GM12874 (cell line): ENCODE data around the gene OR4Q3.
"Not testable (repeated sequence)": the region's sequence is repeated elsewhere in the genome, so short reads cannot be mapped to it uniquely, and the experiment has no call there.

Experiments used
- TF ChIP-seq, protein P1 (sequence below): IDR thresholded peaks from 2 replicates; pipeline ENCODE4 v1.5.1; 2011; ENCODE audit warnings: low read depth, mild to moderate bottlenecking, control low read depth, low read length, moderate library complexity; ENCODE audit not compliant: insufficient read depth

Gene OR4Q3

DNA sequence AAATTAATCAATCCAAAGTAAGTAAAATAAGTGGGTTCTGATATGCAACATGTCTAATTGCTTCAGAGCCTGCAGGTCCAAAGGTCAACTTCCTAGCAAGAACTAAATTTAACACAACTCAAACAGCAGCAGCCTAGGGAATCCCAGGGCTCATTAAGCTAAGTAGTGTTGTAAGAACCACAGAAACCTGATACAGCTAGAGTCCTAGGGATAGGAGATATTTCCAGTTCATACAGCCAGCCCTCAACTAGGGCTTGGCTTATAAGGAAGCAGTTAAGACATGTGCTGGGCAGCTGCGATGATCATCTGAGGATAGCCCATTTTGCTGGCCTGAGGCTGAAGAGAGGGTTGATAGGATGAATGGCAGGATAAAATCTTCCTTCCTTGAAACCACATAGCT is at the start of gene OR4Q3:
Gene OR4Q3, plus strand, starts transcription at position 316 of the 400 bp plus-strand sequence.
- TF ChIP-seq, protein P1, sequence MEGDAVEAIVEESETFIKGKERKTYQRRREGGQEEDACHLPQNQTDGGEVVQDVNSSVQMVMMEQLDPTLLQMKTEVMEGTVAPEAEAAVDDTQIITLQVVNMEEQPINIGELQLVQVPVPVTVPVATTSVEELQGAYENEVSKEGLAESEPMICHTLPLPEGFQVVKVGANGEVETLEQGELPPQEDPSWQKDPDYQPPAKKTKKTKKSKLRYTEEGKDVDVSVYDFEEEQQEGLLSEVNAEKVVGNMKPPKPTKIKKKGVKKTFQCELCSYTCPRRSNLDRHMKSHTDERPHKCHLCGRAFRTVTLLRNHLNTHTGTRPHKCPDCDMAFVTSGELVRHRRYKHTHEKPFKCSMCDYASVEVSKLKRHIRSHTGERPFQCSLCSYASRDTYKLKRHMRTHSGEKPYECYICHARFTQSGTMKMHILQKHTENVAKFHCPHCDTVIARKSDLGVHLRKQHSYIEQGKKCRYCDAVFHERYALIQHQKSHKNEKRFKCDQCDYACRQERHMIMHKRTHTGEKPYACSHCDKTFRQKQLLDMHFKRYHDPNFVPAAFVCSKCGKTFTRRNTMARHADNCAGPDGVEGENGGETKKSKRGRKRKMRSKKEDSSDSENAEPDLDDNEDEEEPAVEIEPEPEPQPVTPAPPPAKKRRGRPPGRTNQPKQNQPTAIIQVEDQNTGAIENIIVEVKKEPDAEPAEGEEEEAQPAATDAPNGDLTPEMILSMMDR: no peak

DNA sequence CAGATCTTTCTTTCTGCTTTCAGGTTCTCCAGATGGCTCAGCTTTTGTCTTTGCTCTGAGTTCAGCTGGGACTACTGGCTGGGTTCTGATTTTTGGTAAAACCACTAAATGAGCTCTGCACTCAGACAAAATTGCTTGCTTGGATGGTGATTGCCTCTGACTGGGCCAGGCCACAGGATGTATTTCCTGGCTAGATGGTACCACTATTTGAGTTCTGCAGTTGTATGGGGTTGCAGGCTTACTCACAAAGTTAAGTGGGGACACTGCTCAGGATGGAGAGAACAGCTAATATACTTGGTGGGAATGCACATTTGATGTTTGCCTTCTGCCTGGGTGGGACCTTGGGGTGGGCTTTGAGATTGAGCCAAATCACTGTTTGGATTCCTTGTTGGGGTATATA is 14.0 kb upstream of the OR4Q3 start:
- TF ChIP-seq, protein P1: no peak

DNA sequence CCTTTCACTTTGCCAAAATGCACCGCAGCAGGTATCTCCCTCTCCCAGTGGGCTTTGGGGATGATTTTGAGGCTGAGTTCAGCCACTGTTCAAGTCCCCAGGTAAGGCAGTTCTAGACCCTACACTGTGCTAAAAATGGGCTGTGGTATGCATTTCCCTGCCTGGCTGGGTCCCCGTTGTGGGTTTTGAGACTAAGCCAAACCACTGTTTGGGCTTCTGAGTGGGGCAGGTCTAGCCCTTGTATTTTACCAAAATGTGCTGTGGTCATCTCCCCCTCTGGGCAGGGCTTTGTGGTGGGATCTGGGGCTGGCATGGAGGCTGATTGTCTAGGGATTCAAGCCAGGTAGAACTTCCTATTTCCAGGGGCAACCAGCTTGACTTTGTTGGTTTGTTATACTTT is 13.6 kb upstream of the OR4Q3 start:
- TF ChIP-seq, protein P1: no peak

DNA sequence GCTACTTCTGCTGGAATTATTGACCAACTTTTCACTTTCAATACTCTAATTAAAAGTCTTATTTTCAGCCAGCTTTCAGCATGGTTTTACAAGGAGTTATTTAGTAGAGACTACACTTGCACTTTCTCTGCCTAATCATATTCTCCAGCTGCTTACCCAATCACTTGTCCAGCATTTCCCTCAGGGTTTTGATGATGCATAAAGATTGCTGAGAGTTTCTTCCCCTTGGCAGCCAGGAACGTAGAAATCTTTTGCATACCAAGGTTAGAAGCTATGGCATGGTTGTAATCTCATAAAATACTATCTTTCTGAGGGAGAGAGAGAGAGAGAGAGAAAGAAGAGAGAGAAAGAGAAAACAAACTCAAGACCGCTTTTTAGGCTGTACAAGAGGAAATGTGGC is 10.8 kb downstream of the OR4Q3 start:
- TF ChIP-seq, protein P1: no peak

DNA sequence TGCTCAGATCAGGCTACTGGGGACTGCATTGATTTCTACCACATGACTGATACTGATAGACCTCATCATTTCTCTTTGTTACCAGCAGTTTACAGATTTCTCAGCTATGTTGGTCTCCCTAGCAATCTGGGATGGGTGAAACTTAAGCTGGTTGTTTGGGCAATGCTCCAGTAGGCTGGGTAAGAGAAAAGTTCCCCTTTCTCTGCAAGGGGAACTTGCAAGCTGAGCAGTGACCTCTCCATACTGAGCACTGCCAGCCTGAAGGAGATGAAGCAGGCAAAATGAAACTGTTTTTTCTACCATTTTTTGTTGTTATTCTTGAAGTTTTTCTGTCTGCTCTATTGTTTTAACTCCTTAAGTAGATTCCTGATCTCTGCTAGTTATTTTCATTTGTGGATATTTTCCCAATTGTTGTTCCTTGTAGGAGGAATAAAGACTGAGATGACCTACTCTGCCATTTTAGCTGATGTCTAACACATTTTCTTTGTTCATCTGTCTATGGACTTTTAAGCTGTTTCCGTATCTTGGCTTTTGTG is 28.6 kb downstream of the OR4Q3 start:
- TF ChIP-seq, protein P1: no peak

DNA sequence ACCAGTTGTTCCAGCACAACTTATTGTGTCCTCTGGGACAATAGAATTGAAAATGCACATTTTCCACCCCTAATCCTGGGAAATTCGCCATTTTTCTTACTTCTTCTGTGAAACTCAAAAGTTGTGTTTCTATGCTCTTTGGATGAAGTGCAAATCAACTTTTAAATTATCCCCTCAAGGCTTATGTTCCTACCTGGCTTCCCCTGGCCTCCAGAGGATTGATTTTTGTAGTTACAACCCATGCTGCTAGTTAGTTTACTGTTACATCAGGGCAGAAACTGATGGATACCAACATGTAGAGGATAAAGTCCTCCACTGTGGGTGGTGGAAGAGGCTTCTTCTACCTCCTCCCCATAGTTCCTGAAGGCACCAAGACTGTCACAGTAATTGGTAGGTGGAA is 29.8 kb downstream of the OR4Q3 start, which contains the start of gene OR4M1:
Gene OR4M1, plus strand, starts transcription at position 301 of the 400 bp plus-strand sequence. CDS start 6,819 bp downstream, outside the sequence.
- TF ChIP-seq, protein P1: not testable (repeated sequence)

DNA sequence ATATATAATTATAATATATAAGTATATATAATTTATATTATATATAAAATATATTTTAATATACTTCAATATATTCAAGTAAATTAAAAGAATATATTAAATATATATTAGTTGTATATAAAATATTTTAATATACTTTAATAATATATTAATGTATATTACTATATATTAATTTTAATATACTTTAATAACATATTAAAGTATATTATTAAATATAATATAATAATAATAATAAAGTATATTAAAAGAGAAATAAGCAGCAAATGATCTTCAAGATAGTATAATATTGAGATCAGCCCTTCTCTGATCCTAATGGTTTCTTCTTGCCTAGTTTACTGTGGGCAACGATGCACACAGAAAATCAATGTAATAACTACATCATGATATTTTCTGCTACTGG is 32.2 kb downstream of the OR4Q3 start:
- TF ChIP-seq, protein P1: no peak
